ENCODE results near the gene TMPRSS5. TPM values are rescaled to one million over a fixed set of nuclear protein-coding genes. Genes with fewer than 3 reads are reported as not detected.

Gene TMPRSS5
- polyA plus RNA-seq, 1 donor from 2014 or later = 2.6 TPM

DNA sequence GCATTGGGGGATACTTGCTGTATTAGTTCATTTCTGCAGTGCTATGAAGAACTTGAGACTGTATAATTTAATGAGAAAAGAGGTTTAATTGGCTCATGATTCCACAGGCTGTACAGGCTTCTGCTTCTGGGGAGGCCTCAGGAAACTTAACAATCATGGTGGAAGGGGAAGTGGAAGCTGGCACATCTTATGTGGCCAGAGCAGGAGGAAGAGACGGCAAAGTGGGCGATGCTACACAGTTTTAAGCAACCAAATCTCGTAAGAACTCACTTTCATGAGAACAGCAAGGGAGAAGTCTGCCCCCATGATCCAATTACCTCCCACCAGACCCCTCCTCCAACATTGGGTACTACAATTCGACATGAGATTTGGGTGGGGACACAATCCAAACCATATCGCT is 55.1 kb downstream of the TMPRSS5 start:
- H3F3A ChIP-seq (ENCODE audit: insufficient read depth, low read length, poor library complexity, severe bottlenecking) = no peaks in the 10 kb centered on the region
- no peak overlapping the region for H3K9ac ChIP-seq (ENCODE audit: low read length)
- no peak overlapping the region for H3K27ac ChIP-seq (ENCODE audit: low read length)
- H4K20me1 ChIP-seq (ENCODE audit: insufficient read depth) = no peaks in the 10 kb centered on the region
- H3K27me3 ChIP-seq (ENCODE audit: insufficient read depth, low read depth, low read length) = no peaks in the 10 kb centered on the region
- H3K79me2 ChIP-seq (replicated peaks; ENCODE audit: insufficient read depth, low read length) = no peaks in the 10 kb centered on the region
- no peak overlapping the region for H3K4me2 ChIP-seq (ENCODE audit: low read length)
- no peaks in the 10 kb centered on the region for H3K9me2 ChIP-seq (ENCODE audit: insufficient read depth, low read length)
- H2AFZ ChIP-seq (ENCODE audit: low read depth, low read length) = no peak overlapping the region
- TF ChIP-seq EZH2 (IDR thresholded peaks at IDR 0.05; ENCODE audit: borderline replicate concordance, insufficient read depth, low read length, poor library complexity, severe bottlenecking) = no peak
- TF ChIP-seq RAD21 (conservative IDR thresholded peaks at IDR 0.05) = no peak
- TF ChIP-seq, protein P1, sequence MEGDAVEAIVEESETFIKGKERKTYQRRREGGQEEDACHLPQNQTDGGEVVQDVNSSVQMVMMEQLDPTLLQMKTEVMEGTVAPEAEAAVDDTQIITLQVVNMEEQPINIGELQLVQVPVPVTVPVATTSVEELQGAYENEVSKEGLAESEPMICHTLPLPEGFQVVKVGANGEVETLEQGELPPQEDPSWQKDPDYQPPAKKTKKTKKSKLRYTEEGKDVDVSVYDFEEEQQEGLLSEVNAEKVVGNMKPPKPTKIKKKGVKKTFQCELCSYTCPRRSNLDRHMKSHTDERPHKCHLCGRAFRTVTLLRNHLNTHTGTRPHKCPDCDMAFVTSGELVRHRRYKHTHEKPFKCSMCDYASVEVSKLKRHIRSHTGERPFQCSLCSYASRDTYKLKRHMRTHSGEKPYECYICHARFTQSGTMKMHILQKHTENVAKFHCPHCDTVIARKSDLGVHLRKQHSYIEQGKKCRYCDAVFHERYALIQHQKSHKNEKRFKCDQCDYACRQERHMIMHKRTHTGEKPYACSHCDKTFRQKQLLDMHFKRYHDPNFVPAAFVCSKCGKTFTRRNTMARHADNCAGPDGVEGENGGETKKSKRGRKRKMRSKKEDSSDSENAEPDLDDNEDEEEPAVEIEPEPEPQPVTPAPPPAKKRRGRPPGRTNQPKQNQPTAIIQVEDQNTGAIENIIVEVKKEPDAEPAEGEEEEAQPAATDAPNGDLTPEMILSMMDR (IDR thresholded peaks at IDR 0.05; ENCODE audit: poor library complexity, severe bottlenecking) = no peak
- TF ChIP-seq SMC3 (conservative IDR thresholded peaks at IDR 0.05; ENCODE audit: poor library complexity) = no peak
- TF ChIP-seq, protein P2, sequence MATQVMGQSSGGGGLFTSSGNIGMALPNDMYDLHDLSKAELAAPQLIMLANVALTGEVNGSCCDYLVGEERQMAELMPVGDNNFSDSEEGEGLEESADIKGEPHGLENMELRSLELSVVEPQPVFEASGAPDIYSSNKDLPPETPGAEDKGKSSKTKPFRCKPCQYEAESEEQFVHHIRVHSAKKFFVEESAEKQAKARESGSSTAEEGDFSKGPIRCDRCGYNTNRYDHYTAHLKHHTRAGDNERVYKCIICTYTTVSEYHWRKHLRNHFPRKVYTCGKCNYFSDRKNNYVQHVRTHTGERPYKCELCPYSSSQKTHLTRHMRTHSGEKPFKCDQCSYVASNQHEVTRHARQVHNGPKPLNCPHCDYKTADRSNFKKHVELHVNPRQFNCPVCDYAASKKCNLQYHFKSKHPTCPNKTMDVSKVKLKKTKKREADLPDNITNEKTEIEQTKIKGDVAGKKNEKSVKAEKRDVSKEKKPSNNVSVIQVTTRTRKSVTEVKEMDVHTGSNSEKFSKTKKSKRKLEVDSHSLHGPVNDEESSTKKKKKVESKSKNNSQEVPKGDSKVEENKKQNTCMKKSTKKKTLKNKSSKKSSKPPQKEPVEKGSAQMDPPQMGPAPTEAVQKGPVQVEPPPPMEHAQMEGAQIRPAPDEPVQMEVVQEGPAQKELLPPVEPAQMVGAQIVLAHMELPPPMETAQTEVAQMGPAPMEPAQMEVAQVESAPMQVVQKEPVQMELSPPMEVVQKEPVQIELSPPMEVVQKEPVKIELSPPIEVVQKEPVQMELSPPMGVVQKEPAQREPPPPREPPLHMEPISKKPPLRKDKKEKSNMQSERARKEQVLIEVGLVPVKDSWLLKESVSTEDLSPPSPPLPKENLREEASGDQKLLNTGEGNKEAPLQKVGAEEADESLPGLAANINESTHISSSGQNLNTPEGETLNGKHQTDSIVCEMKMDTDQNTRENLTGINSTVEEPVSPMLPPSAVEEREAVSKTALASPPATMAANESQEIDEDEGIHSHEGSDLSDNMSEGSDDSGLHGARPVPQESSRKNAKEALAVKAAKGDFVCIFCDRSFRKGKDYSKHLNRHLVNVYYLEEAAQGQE (IDR thresholded peaks at IDR 0.05; ENCODE audit: borderline replicate concordance) = no peak
- no peak for TF ChIP-seq POLR2AphosphoS5 (IDR thresholded peaks at IDR 0.05)
- no peak for TF ChIP-seq EP300 (conservative IDR thresholded peaks at IDR 0.05; ENCODE audit: poor library complexity, severe bottlenecking)
- no peak for TF ChIP-seq MXI1 (conservative IDR thresholded peaks at IDR 0.05; ENCODE audit: poor library complexity, severe bottlenecking)
- TF ChIP-seq TAF1 (IDR thresholded peaks at IDR 0.05; ENCODE audit: low read depth) = no peak
- H3K36me3 ChIP-seq (ENCODE audit: insufficient read depth, low read length) = no peaks in the 10 kb centered on the region
- no peaks in the 10 kb centered on the region for H3K9me3 ChIP-seq (ENCODE audit: low read length)
- H3K4me3 ChIP-seq (ENCODE audit: low read length) = no peak overlapping the region

DNA sequence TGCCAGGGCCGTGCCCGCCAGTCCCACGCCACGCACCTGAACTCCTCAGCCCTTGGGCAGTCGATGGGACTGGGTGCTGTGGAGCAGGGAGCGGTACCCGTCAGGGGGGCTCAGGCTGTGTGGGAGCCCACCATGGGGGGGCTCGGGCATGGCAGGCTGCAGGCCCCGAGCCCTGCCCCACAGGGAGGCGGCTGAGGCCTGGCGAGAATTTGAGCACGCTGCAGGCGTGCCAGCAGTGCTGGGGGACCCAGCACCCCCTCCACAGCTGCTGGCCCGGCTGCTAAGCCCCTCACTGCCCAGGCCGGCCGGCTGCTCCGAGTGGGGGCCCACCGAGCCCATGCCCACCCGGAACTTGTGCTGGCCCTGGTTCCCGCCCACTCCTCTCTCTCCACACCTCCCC is 56.8 kb downstream of the TMPRSS5 start:
- H3K79me2 ChIP-seq (replicated peaks; ENCODE audit: insufficient read depth, low read length) = no peaks in the 10 kb centered on the region
- H3K9me3 ChIP-seq (ENCODE audit: low read length) = no peaks in the 10 kb centered on the region
- H3K36me3 ChIP-seq (ENCODE audit: insufficient read depth, low read length) = no peaks in the 10 kb centered on the region
- no peaks in the 10 kb centered on the region for H3F3A ChIP-seq (ENCODE audit: insufficient read depth, low read length, poor library complexity, severe bottlenecking)
- TF ChIP-seq, protein P2 (IDR thresholded peaks at IDR 0.05; ENCODE audit: borderline replicate concordance) = no peak
- TF ChIP-seq EZH2 (IDR thresholded peaks at IDR 0.05; ENCODE audit: borderline replicate concordance, insufficient read depth, low read length, poor library complexity, severe bottlenecking) (no peak), POLR2AphosphoS5 (IDR thresholded peaks at IDR 0.05) (no peak), MXI1 (conservative IDR thresholded peaks at IDR 0.05; ENCODE audit: poor library complexity, severe bottlenecking) (no peak)
- TF ChIP-seq, protein P1 (IDR thresholded peaks at IDR 0.05; ENCODE audit: poor library complexity, severe bottlenecking) = no peak
- no peak overlapping the region for H3K4me2 ChIP-seq (ENCODE audit: low read length)
- no peak overlapping the region for H3K9ac ChIP-seq (ENCODE audit: low read length)
- no peak overlapping the region for H2AFZ ChIP-seq (ENCODE audit: low read depth, low read length)
- no peaks in the 10 kb centered on the region for H3K9me2 ChIP-seq (ENCODE audit: insufficient read depth, low read length)
- no peak overlapping the region for H3K4me3 ChIP-seq (ENCODE audit: low read length)
- no peak overlapping the region for H3K27ac ChIP-seq (ENCODE audit: low read length)
- H4K20me1 ChIP-seq (ENCODE audit: insufficient read depth) = no peaks in the 10 kb centered on the region
- no peaks in the 10 kb centered on the region for H3K27me3 ChIP-seq (ENCODE audit: insufficient read depth, low read depth, low read length)
